K562 (cell line): ENCODE results near the gene GYS1. TPM values are rescaled to one million over a fixed set of nuclear protein-coding genes. Genes with fewer than 3 reads are reported as not detected.

Source experiments
- EHMT2 ChIP-seq: fragments of 450-650 bp; IDR thresholded peaks from 2 replicates; pipeline ENCODE4 v1.6.1; 2018; ENCODE audit warnings: antibody characterized with exemption
- ELF2 ChIP-seq: fragments of 250-450 bp; sonication (Bioruptor Pico); IDR thresholded peaks from 2 replicates; pipeline ENCODE4 v1.5.0; 2021; ENCODE audit warnings: mild to moderate bottlenecking
- EP400 ChIP-seq: fragments of 450-650 bp; IDR thresholded peaks from 2 replicates; pipeline ENCODE4 v1.6.1; 2017; ENCODE audit warnings: antibody characterized with exemption, mild to moderate bottlenecking, moderate library complexity
- EZH2 ChIP-seq: IDR thresholded peaks from 2 replicates; pipeline ENCODE4 v1.6.1; 2012; ENCODE audit warnings: low read depth, mild to moderate bottlenecking, inconsistent platforms, low read length, borderline replicate concordance
- GABPB2 ChIP-seq: fragments of 250-450 bp; sonication (Bioruptor Pico); conservative IDR thresholded peaks from 2 replicates; pipeline ENCODE4 v1.5.1; 2021; ENCODE audit warnings: mild to moderate bottlenecking
- HDAC3 ChIP-seq: fragments of 450-650 bp; IDR thresholded peaks from 2 replicates; pipeline ENCODE4 v1.6.1; 2018; ENCODE audit warnings: borderline replicate concordance, mild to moderate bottlenecking, moderate library complexity; ENCODE audit not compliant: partially characterized antibody
- HDGF ChIP-seq: fragments of 450-650 bp; IDR thresholded peaks from 2 replicates; pipeline ENCODE4 v1.6.1; 2016
- IRF2 ChIP-seq: sonication (generic); formaldehyde crosslinking; IDR thresholded peaks from 2 replicates; pipeline ENCODE4 v1.8.1; 2022; ENCODE audit warnings: mild to moderate bottlenecking, missing genetic modification reagents
- JUN ChIP-seq, 2 experiments: sonication (generic) in 1 of 2; formaldehyde crosslinking in 1 of 2; IDR thresholded peaks; 2 replicates each; pipeline versions ENCODE4 v1.6.1 to v1.8.0; 2012 to 2022; ENCODE audit warnings: borderline replicate concordance in 2 of 2, mild to moderate bottlenecking in 2 of 2, improper control_type of control experiment in 1 of 2, low read depth in 1 of 2, low read length in 1 of 2, missing genetic modification reagents in 1 of 2
- KDM2B ChIP-seq: fragments of 250-450 bp; sonication (Bioruptor Pico); IDR thresholded peaks from 2 replicates; pipeline ENCODE4 v1.8.0; 2021; ENCODE audit warnings: mild to moderate bottlenecking, moderate library complexity
- KLF10 ChIP-seq: fragments of 250-450 bp; sonication (Bioruptor Pico); IDR thresholded peaks from 2 replicates; pipeline ENCODE4 v1.6.1; 2021; ENCODE audit warnings: matching md5 sums
- MYNN ChIP-seq, 2 experiments: sonication (generic); formaldehyde crosslinking in 1 of 2; IDR thresholded peaks; 2 replicates each; pipeline versions ENCODE4 v1.5.0 to v1.6.1; 2016 to 2020; ENCODE audit warnings: antibody characterized with exemption in 1 of 2, missing genetic modification reagents in 1 of 2
- POLR2AphosphoS5 ChIP-seq: IDR thresholded peaks from 2 replicates; pipeline ENCODE4 v1.6.1; 2011; ENCODE audit warnings: mild to moderate bottlenecking, low read depth, low read length, moderate library complexity; ENCODE audit not compliant: control insufficient read depth, insufficient read depth
- RAD21 ChIP-seq, 2 experiments: fragments of 250-450 bp in 1 of 2; fragments of 450-650 bp in 1 of 2; sonication (Bioruptor Pico) in 1 of 2; formaldehyde crosslinking in 1 of 2; IDR thresholded peaks in 1 of 2; conservative IDR thresholded peaks in 1 of 2; 2 replicates each; pipeline versions ENCODE4 v1.4.0 to v1.8.0; 2020 to 2022; ENCODE audit warnings: mild to moderate bottlenecking in 2 of 2, moderate library complexity in 1 of 2
- SAFB ChIP-seq: fragments of 200-400 bp; formaldehyde crosslinking; IDR thresholded peaks from 2 replicates; pipeline ENCODE4 v1.6.1; 2017; ENCODE audit warnings: low read depth, low read length, borderline replicate concordance
- SNRNP70 ChIP-seq: fragments of 200-400 bp; formaldehyde crosslinking; optimal IDR thresholded peaks from 2 replicates; pipeline ENCODE3; 2017; ENCODE audit warnings: low read depth, low read length
- ZNF212 ChIP-seq: fragments of 450-650 bp; formaldehyde crosslinking; IDR thresholded peaks from 2 replicates; pipeline ENCODE4 v1.4.0; 2020; ENCODE audit warnings: mild to moderate bottlenecking
- ZNF589 ChIP-seq: fragments of 200-800 bp; sonication (Bioruptor generic); IDR thresholded peaks from 2 replicates; pipeline ENCODE4 v1.6.1; 2016; ENCODE audit warnings: low read depth, missing genetic modification characterization, missing compliant biosample characterization
- polyA plus RNA-seq, 8 experiments: library from polyadenylated mRNA; depleted of rRNA in 4 of 8; stranded (reverse) in 5 of 8; unstranded in 3 of 8; fragments of >200 nt; fragmentation: Nextera tagmentation in 2 of 8; fragmentation: Illumina TruSeq in 1 of 8; extraction: Ambion mirVana in 2 of 8; extraction: Trizol in 1 of 8; gene quantifications; 2 replicates each; pipeline versions ENCODE4 v1.2.1 to v1.2.3, GENCODE V29; 2011 to 2014; ENCODE audit warnings: inconsistent platforms in 1 of 8, missing spikeins in 1 of 8
- total RNA-seq, 7 experiments: library from RNA; depleted of rRNA in 6 of 7; stranded (reverse); fragments of >200 nt in 6 of 7; fragmentation: Illumina TruSeq in 2 of 7; extraction: Trizol in 2 of 7; gene quantifications; 2 replicates each; pipeline versions ENCODE4 v1.2.1 to v1.2.3, GENCODE V29; 2011 to 2021; ENCODE audit warnings: low replicate concordance in 1 of 7
- TF ChIP-seq, protein P1 (sequence below): sonication (generic); formaldehyde crosslinking; IDR thresholded peaks from 2 replicates; pipeline ENCODE4 v1.8.1; 2023; ENCODE audit warnings: mild to moderate bottlenecking, missing genetic modification reagents, moderate library complexity
- TF ChIP-seq, protein P2 (sequence below): fragments of 150-350 bp; conservative IDR thresholded peaks from 2 replicates; pipeline ENCODE4 v1.6.1; 2014; ENCODE audit warnings: low read length
- TF ChIP-seq, protein P3 (sequence below): fragments of 250-450 bp; sonication (Bioruptor Pico); IDR thresholded peaks from 2 replicates; pipeline ENCODE4 v1.5.0; 2020; ENCODE audit warnings: mild to moderate bottlenecking

GYS1 gene
- total and polyA plus RNA-seq, 9 of the 15 experiments (the other 6 are each of a cell fraction or from before 2014, with no cell fraction given): 1.9 to 31.1 (median 15.2) TPM

DNA sequence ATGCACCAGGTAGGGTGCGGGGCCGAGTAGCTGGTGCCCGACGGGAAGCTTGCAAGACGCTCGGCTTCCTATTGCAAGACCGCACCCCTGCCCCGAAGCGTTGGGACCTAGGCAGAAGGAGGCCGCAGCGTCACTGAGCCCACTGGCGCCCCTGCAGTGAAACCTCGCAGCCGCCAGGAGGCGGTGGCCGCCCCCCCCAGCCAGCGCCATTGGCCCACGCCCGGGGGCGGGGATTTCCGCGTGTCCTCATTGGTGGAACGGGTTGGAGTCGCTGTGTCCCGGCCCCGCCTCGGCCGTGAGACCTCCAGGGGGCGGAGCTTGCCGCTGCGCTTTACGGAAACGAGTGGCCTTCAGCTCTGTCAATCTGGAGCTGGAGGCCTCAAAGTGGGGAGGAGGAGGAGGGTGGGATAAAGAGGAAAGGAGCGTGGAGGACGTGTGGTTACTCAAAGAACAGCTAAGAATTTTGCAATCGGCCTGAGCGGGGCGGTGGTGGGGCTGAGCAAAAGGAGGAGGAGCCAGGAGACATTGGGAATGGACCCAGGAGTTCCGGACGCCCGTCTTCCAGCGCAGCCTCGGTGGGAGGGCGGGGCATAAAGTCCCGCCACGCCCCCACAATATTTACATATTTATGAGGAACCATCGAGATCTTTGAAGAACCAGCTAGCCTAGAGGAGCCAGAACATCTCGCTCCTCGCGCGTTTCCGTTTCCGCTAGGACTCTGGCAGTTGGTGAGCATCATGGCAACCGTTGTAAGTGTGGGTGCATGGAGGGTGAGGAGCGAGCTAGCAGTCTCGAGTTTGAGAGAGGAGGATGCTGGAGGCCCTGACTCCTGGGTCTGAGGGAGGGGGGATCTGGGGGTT, at the start of gene GYS1, which contains the start of gene RUVBL2 (continued):
- TF ChIP-seq, protein P1, sequence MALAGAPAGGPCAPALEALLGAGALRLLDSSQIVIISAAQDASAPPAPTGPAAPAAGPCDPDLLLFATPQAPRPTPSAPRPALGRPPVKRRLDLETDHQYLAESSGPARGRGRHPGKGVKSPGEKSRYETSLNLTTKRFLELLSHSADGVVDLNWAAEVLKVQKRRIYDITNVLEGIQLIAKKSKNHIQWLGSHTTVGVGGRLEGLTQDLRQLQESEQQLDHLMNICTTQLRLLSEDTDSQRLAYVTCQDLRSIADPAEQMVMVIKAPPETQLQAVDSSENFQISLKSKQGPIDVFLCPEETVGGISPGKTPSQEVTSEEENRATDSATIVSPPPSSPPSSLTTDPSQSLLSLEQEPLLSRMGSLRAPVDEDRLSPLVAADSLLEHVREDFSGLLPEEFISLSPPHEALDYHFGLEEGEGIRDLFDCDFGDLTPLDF (CRISPR knock-in tag): no peak; the same call in 1 of the 2 replicates
- TF ChIP-seq, protein P2, sequence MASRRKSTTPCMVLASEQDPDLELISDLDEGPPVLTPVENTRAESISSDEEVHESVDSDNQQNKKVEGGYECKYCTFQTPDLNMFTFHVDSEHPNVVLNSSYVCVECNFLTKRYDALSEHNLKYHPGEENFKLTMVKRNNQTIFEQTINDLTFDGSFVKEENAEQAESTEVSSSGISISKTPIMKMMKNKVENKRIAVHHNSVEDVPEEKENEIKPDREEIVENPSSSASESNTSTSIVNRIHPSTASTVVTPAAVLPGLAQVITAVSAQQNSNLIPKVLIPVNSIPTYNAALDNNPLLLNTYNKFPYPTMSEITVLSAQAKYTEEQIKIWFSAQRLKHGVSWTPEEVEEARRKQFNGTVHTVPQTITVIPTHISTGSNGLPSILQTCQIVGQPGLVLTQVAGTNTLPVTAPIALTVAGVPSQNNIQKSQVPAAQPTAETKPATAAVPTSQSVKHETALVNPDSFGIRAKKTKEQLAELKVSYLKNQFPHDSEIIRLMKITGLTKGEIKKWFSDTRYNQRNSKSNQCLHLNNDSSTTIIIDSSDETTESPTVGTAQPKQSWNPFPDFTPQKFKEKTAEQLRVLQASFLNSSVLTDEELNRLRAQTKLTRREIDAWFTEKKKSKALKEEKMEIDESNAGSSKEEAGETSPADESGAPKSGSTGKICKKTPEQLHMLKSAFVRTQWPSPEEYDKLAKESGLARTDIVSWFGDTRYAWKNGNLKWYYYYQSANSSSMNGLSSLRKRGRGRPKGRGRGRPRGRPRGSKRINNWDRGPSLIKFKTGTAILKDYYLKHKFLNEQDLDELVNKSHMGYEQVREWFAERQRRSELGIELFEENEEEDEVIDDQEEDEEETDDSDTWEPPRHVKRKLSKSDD: no peak
- TF ChIP-seq POLR2AphosphoS5 (peak; percentile 97), ELF2 (CRISPR knock-in tag) (no peak), KDM2B (CRISPR knock-in tag) (no peak), RAD21 (CRISPR knock-in tag; conservative IDR thresholded peaks at IDR 0.05 in 1 of 2, IDR thresholded peaks at IDR 0.05 in 1 of 2) (peak; percentile 36 to 46), SNRNP70 (no peak), KLF10 (no peak), SAFB (peak; percentile 42; the same call in 1 of the 2 replicates), MYNN (IDR thresholded peaks at IDR 0.05) (no peak), MYNN (CRISPR knock-in tag; IDR thresholded peaks at IDR 0.05) (no peak), GABPB2 (CRISPR knock-in tag) (no peak), JUN (IDR thresholded peaks at IDR 0.05; ENCODE audit: borderline replicate concordance, low read depth, low read length) (0 out of 2 replicates have a peak, but pooled peaks have one; percentile 5), JUN (CRISPR knock-in tag; IDR thresholded peaks at IDR 0.05; ENCODE audit: borderline replicate concordance) (0 out of 2 replicates have a peak, but pooled peaks have one; percentile 63), IRF2 (CRISPR knock-in tag) (no peak), EZH2 (no peak), EP400 (peak; percentile 92), ZNF589 (CRISPR knock-in tag) (no peak), HDGF (no peak), EHMT2 (no peak), ZNF212 (no peak), HDAC3 (no peak)
- TF ChIP-seq, protein P3, sequence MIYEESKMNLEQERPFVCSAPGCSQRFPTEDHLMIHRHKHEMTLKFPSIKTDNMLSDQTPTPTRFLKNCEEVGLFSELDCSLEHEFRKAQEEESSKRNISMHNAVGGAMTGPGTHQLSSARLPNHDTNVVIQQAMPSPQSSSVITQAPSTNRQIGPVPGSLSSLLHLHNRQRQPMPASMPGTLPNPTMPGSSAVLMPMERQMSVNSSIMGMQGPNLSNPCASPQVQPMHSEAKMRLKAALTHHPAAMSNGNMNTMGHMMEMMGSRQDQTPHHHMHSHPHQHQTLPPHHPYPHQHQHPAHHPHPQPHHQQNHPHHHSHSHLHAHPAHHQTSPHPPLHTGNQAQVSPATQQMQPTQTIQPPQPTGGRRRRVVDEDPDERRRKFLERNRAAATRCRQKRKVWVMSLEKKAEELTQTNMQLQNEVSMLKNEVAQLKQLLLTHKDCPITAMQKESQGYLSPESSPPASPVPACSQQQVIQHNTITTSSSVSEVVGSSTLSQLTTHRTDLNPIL: no peak
